GM21360 (cell line): Measurements from ENCODE around the gene FBXL7.

Source experiments
- ATAC-seq: cut with Tn5 transposase; IDR thresholded peaks from one replicate; pipeline ENCODE4 v1.9.1; 2021; ENCODE audit warnings: mild to moderate bottlenecking, moderate library complexity; ENCODE audit not compliant: unreplicated experiment

The FBXL7 gene

GRCh38 chr5:15501091-15501791 lies 1.3 kb downstream of the FBXL7 start:
- ATAC-seq = no peak

- ATAC-seq = no peak
Measured at GRCh38 chr5:15502208-15502607, 2.2 kb downstream of the FBXL7 start.

GRCh38 chr5:15506146-15506545 lies 6.2 kb downstream of the FBXL7 start:
- ATAC-seq = no peak

GRCh38 chr5:15506897-15507296 lies 6.9 kb downstream of the FBXL7 start:
- ATAC-seq = no peak

- ATAC-seq = no peak
Measured at GRCh38 chr5:15510092-15510491, 10.1 kb downstream of the FBXL7 start.

GRCh38 chr5:15510831-15511230 lies 10.9 kb downstream of the FBXL7 start:
- no peak for ATAC-seq

- ATAC-seq = no peak
Measured at GRCh38 chr5:15513431-15513830, 13.5 kb downstream of the FBXL7 start.

GRCh38 chr5:15513911-15514310 lies 13.9 kb downstream of the FBXL7 start:
- no peak for ATAC-seq

GRCh38 chr5:15515229-15515628 lies 15.2 kb downstream of the FBXL7 start:
- ATAC-seq = no peak

GRCh38 chr5:15516486-15516885 lies 16.5 kb downstream of the FBXL7 start:
- ATAC-seq = no peak

GRCh38 chr5:15518786-15519185 lies 18.8 kb downstream of the FBXL7 start:
- no peak for ATAC-seq

- no peak for ATAC-seq
Measured at GRCh38 chr5:15520856-15521255, 20.9 kb downstream of the FBXL7 start.

- no peak for ATAC-seq
Measured at GRCh38 chr5:15521381-15522186, 21.6 kb downstream of the FBXL7 start.

- ATAC-seq = no peak
Measured at GRCh38 chr5:15522187-15522520, 22.2 kb downstream of the FBXL7 start.

- no peak for ATAC-seq
Measured at GRCh38 chr5:15524712-15525111, 24.7 kb downstream of the FBXL7 start.

GRCh38 chr5:15525703-15526275 lies 25.8 kb downstream of the FBXL7 start:
- no peak for ATAC-seq

GRCh38 chr5:15526413-15526812 lies 26.4 kb downstream of the FBXL7 start:
- no peak for ATAC-seq

GRCh38 chr5:15528476-15528875 lies 28.5 kb downstream of the FBXL7 start:
- no peak for ATAC-seq

- no peak for ATAC-seq
Measured at GRCh38 chr5:15529013-15529412, 29.0 kb downstream of the FBXL7 start.

GRCh38 chr5:15529821-15530220 lies 29.8 kb downstream of the FBXL7 start:
- ATAC-seq = no peak

GRCh38 chr5:15533129-15533893 lies 33.3 kb downstream of the FBXL7 start:
- no peak for ATAC-seq
